Measurements from ENCODE around the gene CZIB.

The CZIB gene

DNA sequence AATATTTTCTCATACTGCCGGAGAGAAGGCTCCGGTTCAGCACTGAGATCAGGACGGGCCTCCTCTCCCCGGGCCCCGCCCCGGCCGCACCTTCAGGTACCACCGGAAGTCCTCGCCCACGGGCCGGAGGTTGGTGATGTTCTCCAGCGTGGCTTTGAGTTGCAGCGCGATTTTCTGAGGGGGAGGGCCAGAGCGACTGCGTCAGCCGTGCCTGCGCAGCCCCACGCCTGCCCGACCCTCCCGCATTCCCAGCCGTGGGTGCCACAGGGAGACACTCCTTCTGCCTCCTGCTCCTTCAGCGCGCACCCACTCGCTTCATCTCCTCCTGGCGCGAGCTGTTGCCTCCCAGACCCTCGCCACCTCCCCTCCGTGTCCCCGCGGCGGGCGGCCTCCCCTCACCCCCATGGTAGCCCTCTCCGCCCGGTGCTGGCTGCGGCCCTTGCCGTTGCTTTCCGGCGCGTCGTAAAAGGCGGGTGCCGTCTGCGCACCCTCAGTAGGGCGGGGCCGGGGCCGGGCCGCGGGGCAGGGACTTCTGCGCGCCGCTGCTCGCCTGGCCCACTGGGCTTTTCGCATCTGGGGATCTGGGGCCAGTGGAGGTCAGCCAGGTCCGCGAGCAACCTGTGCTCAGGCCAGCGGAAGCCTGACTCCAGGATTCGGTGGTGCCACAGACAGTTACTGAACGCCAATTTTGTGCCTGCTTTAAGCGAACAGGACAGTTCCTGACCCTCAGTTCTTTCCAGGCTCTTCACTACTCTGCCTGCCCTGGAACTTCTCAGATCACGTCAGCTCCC, at the start of gene CZIB:
Gene CZIB (minus strand): TSS at position 464 of the 791 bp plus-strand sequence. CDS start 59 bp downstream, at position 405.
- H3K27ac ChIP-seq, result peak within 1 kb of the TSS; percentile 94 to 97
- no peaks in the 10 kb centered on the region for H3K9me3 ChIP-seq
- no peaks in the 10 kb centered on the region for H3K27me3 ChIP-seq
- peak within 1 kb of the TSS; percentile 82 to 88 for H3K4me3 ChIP-seq
- intact Hi-C loops (cut with DNase I; ENCODE audit: low total_unique reads), result no loop called here
- H3K4me1 ChIP-seq, result peaks cover 0 to 19% (median 11%) of the 10 kb centered on the region in 4 donors
- TF ChIP-seq CTCF (IDR thresholded peaks at IDR 0.05), result no peak
- DNase-seq, result peak; percentile 91 to 96
- peaks cover under 1 to 32% (median 20%) of the 10 kb centered on the region in 3 donors for H3K36me3 ChIP-seq

- Histone ChIP-seq H3K27ac (no peak overlapping the region), H3K4me1 (no peaks in the 10 kb centered on the region), H3K9me3 (no peaks in the 10 kb centered on the region), H3K4me3 (no peak overlapping the region), H3K36me3 (peaks cover 0 to 17% (median 0%) of the 10 kb centered on the region in 3 donors), H3K27me3 (no peaks in the 10 kb centered on the region)
- TF ChIP-seq CTCF (IDR thresholded peaks at IDR 0.05), result no peak
- intact Hi-C loops (cut with DNase I; ENCODE audit: low total_unique reads), result no loop called here
- DNase-seq, result no peak
Measured at GRCh38 chr1:53270107-53270506, 49.7 kb upstream of the CZIB start.

- DNase-seq, result no peak
- TF ChIP-seq CTCF (IDR thresholded peaks at IDR 0.05), result no peak
- H3K9me3 ChIP-seq, result no peaks in the 10 kb centered on the region
- no peak overlapping the region for H3K4me3 ChIP-seq
- no peaks in the 10 kb centered on the region for H3K4me1 ChIP-seq
- intact Hi-C loops (cut with DNase I; ENCODE audit: low total_unique reads), result no loop called here
- H3K36me3 ChIP-seq, result peaks cover 0 to 36% (median 4%) of the 10 kb centered on the region in 3 donors
- no peak overlapping the region for H3K27ac ChIP-seq
- H3K27me3 ChIP-seq, result no peaks in the 10 kb centered on the region
Measured at GRCh38 chr1:53267761-53268160, 47.3 kb upstream of the CZIB start.

DNA sequence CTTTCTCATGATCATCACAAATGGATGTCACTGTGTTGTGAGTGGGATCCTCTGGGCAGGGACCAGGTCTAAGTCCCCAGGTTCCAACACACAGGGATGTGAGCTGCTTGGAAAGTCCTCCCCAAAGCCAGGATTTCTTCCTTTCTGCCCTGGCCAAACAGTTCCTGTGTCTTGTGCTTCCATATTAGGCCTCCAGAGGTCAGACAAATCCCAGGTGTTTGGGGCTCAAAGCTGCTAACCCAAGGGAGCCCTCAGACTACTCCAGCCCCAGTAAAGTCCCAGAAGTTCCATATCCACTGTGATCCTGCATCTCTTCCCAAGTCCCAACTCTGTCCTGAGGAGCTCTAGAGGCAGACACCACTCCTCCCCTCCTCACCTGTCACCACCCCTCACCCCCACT, 45.6 kb upstream of the CZIB start:
- intact Hi-C loops (cut with DNase I; ENCODE audit: low total_unique reads), result no loop called here
- H3K36me3 ChIP-seq, result peaks cover 0 to 48% (median 4%) of the 10 kb centered on the region in 3 donors
- no peaks in the 10 kb centered on the region for H3K27me3 ChIP-seq
- no peaks in the 10 kb centered on the region for H3K9me3 ChIP-seq
- no peak overlapping the region for H3K4me3 ChIP-seq
- TF ChIP-seq CTCF (IDR thresholded peaks at IDR 0.05), result no peak
- DNase-seq, result no peak
- no peak overlapping the region for H3K27ac ChIP-seq
- H3K4me1 ChIP-seq, result no peaks in the 10 kb centered on the region

- Histone ChIP-seq H3K4me3 (no peak overlapping the region), H3K27me3 (no peaks in the 10 kb centered on the region), H3K36me3 (peaks cover 0 to 50% (median 4%) of the 10 kb centered on the region in 3 donors), H3K9me3 (no peaks in the 10 kb centered on the region), H3K27ac (no peak overlapping the region), H3K4me1 (no peaks in the 10 kb centered on the region)
- no peak for DNase-seq
- intact Hi-C loops (cut with DNase I; ENCODE audit: low total_unique reads), result no loop called here
- no peak for TF ChIP-seq CTCF (IDR thresholded peaks at IDR 0.05)
Measured at GRCh38 chr1:53265581-53265980, 45.1 kb upstream of the CZIB start.
